OCI-LY1 (cell line): Measurements from ENCODE around the gene TMEM198.

Experiments
- CTCF ChIP-seq: fragments of 200-600 bp; sonication (generic), shearing (Covaris generic); IDR thresholded peaks from 2 replicates; pipeline ENCODE4 v1.5.1; 2017; ENCODE audit warnings: mild to moderate bottlenecking, antibody characterized with exemption, low read length, moderate library complexity, mixed read lengths
- EZH2 ChIP-seq: fragments of 200-600 bp; sonication (generic), shearing (Covaris generic); IDR thresholded peaks from 2 replicates; pipeline ENCODE4 v1.8.0; 2017; ENCODE audit warnings: borderline replicate concordance, mixed run types, mild to moderate bottlenecking, antibody characterized with exemption, low read length, moderate library complexity, mixed read lengths

DNA sequence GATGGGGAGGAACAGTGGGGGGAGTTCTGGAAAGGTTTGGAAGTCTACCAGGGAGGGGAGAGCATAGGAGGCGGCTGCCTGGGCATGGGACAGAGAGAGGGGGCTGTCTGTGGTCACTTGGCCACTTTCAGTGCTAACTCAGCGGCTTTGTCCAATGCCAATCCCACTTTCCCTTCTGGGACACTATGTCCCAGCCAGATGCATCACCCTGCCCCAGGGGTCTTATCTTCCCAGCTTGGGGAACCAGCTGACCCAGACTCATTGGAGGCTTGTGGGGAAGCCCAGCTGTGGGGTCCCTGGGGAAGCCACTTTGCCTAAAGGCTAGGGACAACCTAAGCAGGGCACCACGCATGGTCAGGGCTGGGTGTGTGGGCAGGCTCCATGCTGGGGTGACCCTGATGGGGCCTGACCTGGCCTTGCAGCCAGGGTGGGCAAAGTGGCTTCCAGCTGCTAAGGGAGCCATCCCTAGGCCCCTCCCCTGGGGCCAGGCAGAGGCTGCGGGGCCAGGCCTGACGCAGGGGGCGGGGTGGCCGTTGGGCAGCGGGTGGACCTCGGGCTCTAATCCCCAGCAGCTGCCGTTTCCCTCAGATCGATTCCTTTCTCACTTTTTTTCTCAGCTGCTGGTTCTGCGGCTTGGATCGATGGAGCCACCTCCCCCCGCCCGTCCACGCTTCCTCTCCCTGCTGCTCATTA lies 31.2 kb upstream of the TMEM198 start:
- no peak for TF ChIP-seq CTCF
- no peak for TF ChIP-seq EZH2
